ENCODE results near the gene CACNB3.
A peak's percentile ranks its signal among the peaks of the same experiment; 100 is the strongest.

Gene CACNB3

DNA sequence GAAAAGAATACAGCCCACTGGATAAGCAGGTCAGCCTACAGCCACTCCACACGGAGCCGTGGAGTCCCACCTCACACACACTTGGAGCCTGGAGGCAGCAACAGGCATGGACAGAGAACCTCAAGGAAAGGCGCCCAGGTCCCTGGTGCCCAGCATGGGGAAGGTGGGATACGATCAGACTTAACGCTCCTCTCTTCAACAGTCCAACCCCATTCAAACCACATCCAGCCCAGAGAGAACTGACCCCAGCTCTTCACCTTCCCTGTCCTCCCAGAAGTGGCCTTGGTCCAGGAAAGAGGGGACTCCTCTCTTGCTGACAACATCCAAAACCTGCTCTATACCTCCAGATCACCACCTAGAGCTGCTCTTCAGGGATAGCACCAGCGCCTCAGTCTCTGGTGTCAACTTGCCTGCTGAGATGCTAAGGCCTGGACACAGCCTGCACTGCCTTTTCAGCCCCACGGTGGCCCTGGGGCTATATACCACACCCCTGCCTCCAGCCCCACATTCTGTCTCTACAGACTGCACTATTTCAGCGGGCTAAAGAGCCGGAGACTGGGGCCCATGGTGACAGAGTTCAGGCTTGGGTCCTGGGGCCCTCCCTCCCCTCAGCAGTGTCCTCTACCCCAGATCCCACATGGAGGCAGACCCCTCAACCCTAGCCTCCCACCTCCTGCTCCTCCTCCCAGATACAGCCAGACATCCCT lies 36.4 kb upstream of the CACNB3 start:
- TF ChIP-seq, protein P1, sequence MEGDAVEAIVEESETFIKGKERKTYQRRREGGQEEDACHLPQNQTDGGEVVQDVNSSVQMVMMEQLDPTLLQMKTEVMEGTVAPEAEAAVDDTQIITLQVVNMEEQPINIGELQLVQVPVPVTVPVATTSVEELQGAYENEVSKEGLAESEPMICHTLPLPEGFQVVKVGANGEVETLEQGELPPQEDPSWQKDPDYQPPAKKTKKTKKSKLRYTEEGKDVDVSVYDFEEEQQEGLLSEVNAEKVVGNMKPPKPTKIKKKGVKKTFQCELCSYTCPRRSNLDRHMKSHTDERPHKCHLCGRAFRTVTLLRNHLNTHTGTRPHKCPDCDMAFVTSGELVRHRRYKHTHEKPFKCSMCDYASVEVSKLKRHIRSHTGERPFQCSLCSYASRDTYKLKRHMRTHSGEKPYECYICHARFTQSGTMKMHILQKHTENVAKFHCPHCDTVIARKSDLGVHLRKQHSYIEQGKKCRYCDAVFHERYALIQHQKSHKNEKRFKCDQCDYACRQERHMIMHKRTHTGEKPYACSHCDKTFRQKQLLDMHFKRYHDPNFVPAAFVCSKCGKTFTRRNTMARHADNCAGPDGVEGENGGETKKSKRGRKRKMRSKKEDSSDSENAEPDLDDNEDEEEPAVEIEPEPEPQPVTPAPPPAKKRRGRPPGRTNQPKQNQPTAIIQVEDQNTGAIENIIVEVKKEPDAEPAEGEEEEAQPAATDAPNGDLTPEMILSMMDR (conservative IDR thresholded peaks at IDR 0.05; ENCODE audit: low read depth, low read length) = no peak
- DNase-seq (ENCODE audit: low read depth) = no peak
- H3K4me3 ChIP-seq (ENCODE audit: low read depth, low read length) = no peak overlapping the region

DNA sequence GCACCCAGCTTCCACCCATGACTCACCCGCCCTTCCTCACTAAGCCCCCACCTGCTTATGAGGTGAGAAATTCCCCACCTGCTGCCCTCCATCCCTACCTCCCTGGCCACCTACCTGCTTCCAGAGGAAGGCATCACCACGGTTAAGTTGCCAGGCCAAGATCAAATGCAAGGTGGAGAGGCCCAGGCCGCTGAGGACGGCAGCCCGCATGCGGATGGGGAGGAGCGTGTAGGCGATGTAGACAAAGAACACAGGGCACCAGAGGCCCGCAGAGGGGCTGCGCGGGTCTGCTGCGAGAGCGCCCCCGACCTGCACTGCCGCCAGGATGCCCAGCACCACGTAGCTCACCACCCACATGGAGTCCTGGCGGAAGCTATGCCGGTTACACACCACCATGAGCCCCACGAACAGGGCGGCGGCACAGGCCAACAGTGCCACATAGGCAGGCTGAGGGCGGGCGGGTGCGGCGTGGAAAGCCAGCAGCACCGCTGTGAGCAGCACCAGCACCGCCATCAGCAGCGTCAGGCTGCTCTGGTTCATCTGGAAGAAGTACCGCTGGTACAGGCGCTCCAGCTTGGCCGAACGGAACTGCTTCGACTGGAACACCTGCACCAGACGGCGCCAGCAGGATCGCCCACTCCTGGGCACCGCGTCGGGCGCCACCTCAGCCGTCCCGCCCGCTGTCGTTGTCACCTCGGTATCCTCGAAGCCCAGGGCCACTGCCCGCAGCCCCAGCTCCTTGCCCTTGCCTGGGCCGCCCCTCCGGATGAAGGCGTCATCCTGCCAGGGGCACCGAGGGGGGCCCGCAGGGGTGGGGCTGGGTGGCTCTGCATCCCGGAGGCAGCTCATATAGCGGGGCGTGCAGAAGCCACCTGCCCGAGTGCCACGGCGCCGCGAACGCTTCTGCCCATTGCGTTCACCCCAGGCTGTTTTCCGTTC lies 35.6 kb upstream of the CACNB3 start:
- TF ChIP-seq, protein P1 (conservative IDR thresholded peaks at IDR 0.05; ENCODE audit: low read depth, low read length) = no peak
- no peak for DNase-seq (ENCODE audit: low read depth)

DNA sequence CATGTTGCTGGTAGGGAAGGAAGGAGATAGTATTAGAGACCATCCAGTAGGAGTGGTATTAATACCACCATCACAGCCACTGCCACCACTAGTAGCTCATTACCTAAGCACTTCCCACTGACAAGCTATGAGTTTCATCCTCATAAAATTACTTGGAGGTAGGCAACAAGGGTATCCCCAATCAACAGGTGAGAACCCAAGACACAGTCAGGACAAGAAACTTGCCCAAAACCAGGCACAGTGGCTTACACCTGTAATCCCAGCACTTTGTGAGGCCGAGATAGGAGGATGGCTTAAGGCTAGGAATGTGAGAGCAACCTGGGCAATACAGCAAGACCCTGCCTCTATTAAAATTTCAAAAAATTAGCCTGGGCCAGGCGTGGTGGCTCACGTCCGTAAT lies 34.9 kb upstream of the CACNB3 start:
- TF ChIP-seq, protein P1 (conservative IDR thresholded peaks at IDR 0.05; ENCODE audit: low read depth, low read length) = no peak
- DNase-seq (ENCODE audit: low read depth) = no peak

More for the DNA sequence above, 35.6 kb upstream of the CACNB3 start:
- H3K4me3 ChIP-seq (ENCODE audit: low read depth, low read length) = no peak overlapping the region

DNA sequence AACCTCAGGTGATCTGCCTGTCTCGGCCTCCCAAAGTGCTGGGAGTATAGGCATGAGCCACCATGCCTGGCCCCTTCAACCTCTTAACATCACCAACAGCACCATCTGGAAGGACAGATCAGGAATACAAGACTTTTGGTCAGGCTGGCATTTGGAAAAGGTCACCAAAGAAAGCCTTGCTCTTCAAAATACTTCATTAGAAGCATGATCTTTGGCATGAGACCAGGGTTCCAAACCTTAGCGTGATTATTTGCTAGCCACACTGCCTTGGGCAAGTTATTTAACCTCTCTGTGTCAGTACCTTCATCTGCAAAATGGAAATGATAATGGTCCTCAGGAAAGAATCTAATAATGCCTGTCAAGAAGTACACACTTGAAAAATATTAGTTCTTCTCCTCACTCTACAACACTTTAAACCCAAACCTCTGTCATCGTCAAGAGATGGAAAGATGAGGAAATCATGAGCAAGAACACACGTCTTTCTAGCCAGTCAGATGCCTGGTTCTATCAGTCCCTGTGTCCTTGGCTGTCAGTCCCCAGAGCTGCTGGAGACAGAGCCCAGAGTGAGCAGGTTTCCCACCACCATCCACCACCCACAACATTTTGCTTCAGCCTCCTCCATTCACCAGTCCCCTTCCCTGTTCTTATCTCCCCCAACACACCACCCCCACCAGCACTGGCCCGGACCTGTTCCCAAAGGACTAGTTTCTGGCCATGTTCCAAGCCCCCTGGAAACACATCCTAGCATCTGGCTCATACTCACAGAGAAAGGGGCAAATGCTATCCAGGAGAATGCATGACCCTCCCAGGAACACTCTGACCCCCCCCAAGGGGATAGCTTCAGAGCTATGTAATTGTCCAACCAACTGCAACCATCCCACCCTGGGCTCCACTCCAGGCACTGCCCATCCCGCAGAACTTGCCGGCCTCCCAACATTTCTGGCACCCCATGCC lies 31.4 kb upstream of the CACNB3 start:
- TF ChIP-seq, protein P1 (conservative IDR thresholded peaks at IDR 0.05; ENCODE audit: low read depth, low read length) = no peak
- DNase-seq (ENCODE audit: low read depth) = no peak
- no peak overlapping the region for H3K4me3 ChIP-seq (ENCODE audit: low read depth, low read length)

More for the DNA sequence above, 34.9 kb upstream of the CACNB3 start:
- no peak overlapping the region for H3K4me3 ChIP-seq (ENCODE audit: low read depth, low read length)

DNA sequence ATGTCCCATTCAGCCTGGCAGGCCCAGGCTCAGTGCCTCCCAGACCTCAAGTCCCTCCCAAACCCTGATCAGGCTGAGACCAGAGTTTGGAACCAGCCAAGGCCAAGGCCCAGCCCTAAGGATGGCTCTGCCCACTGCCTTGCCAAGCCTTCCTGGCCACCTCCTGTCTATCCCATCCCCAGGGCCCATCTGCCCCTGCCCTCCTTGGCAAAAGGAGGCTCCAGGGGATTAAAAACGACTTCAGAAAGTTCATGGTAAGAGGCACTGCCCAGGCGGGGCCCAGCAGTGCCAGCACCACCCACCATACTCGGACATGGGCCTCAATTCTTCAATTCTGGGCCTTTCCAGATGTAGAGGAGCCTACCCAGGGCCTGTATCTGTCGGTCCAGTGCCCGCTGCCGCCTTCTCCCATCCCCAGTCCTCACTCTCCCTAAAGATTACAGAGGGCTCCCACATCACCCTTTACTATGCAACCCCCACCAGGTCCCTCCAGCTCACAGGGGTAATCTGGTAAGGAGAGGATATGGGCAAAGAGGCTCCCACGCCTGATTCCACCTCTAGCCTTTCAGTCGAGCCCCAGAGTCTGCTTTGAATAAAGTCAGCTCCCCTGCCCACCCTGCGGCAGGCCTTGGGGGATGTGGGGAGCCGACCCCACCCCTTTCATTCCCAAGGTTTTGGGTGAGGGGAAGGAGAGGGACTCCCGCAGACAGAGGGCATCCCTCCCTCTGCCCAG lies 30.3 kb upstream of the CACNB3 start:
- H3K4me3 ChIP-seq (ENCODE audit: low read depth, low read length) = peak overlapping the region; percentile 80
- TF ChIP-seq, protein P1 (conservative IDR thresholded peaks at IDR 0.05; ENCODE audit: low read depth, low read length) = no peak
- no peak for DNase-seq (ENCODE audit: low read depth)

DNA sequence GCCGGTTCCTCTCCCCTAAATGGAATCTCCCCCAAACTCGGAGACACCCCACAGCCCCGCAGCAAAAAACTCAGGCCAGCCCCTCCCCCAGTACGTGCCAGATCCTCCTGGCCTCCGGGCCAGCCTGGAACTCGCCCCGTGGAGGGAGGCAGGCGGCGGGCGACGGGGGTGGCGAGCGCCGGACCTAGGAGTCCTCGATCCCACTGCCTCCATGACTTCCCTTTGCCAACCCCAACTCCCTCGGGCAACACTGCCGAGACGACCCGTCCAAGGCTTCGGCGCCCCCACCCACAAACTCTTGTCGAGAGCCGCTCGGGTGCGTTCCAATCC lies 29.8 kb upstream of the CACNB3 start:
- peak overlapping the region; percentile 80 for H3K4me3 ChIP-seq (ENCODE audit: low read depth, low read length)
- no peak for DNase-seq (ENCODE audit: low read depth)
- TF ChIP-seq, protein P1 (conservative IDR thresholded peaks at IDR 0.05; ENCODE audit: low read depth, low read length) = no peak

Data from choroid plexus epithelial cell (primary cell).